Keratinocyte (primary cell): ENCODE data around the gene WLS.

Experiments
- EZH2 ChIP-seq: IDR thresholded peaks from one replicate; pipeline ENCODE4 v1.6.1; 2012; ENCODE audit warnings: inconsistent platforms, mild to moderate bottlenecking, low read length, moderate library complexity
- TF ChIP-seq, protein P1 (sequence below), 3 experiments: IDR thresholded peaks in 1 of 3; conservative IDR thresholded peaks in 1 of 3; optimal IDR thresholded peaks in 1 of 3; 2 replicates in 2 of 3; 3 replicates in 1 of 3; pipeline versions ENCODE3 to v1.5.1; 2011; ENCODE audit warnings: low read length in 3 of 3, mild to moderate bottlenecking in 3 of 3, moderate library complexity in 2 of 3, control low read depth in 1 of 3, inconsistent platforms in 1 of 3; ENCODE audit not compliant: insufficient read depth in 2 of 3; ENCODE audit errors: extremely low read depth in 1 of 3

- TF ChIP-seq, protein P1, sequence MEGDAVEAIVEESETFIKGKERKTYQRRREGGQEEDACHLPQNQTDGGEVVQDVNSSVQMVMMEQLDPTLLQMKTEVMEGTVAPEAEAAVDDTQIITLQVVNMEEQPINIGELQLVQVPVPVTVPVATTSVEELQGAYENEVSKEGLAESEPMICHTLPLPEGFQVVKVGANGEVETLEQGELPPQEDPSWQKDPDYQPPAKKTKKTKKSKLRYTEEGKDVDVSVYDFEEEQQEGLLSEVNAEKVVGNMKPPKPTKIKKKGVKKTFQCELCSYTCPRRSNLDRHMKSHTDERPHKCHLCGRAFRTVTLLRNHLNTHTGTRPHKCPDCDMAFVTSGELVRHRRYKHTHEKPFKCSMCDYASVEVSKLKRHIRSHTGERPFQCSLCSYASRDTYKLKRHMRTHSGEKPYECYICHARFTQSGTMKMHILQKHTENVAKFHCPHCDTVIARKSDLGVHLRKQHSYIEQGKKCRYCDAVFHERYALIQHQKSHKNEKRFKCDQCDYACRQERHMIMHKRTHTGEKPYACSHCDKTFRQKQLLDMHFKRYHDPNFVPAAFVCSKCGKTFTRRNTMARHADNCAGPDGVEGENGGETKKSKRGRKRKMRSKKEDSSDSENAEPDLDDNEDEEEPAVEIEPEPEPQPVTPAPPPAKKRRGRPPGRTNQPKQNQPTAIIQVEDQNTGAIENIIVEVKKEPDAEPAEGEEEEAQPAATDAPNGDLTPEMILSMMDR (optimal IDR thresholded peaks at IDR 0.05 in 1 of 3, IDR thresholded peaks at IDR 0.05 in 1 of 3, conservative IDR thresholded peaks at IDR 0.05 in 1 of 3; ENCODE audit: extremely low read depth in 1 of 3, insufficient read depth in 2 of 3, low read length in 3 of 3), result no peak
- TF ChIP-seq EZH2, result no peak
These were observed 4.7 kb downstream of the WLS start for GRCh38 chr1:68227598-68227997.
